Effector memory CD8-positive, alpha-beta T cell (primary cell): Measurements from ENCODE around the gene SH2D2A.
A peak's percentile ranks its signal among the peaks of the same experiment; 100 is the strongest.

Source experiments
- ATAC-seq: fragments of 150-1000 bp; cut with Tn5 transposase; replicated peaks from 2 replicates; pipeline ENCODE4 v1.10.0; 2021; ENCODE audit warnings: mild to moderate bottlenecking, moderate library complexity
- DNase-seq, 3 experiments: peaks; one replicate each; pipeline ENCODE4 v3.0.0; 2021
- H3K27ac Mint-ChIP-seq, 2 donors: one replicate each; pipeline ENCODE4 v1.8.0; 2022; ENCODE audit warnings: mild to moderate bottlenecking in 2 of 2, mixed read lengths in 2 of 2, moderate library complexity in 2 of 2
- H3K27me3 Mint-ChIP-seq, 2 donors: one replicate each; pipeline ENCODE4 v1.8.0; 2022; ENCODE audit warnings: mixed read lengths in 2 of 2
- H3K36me3 Mint-ChIP-seq: one replicate; pipeline ENCODE4 v1.8.0; 2022; ENCODE audit warnings: mild to moderate bottlenecking, moderate library complexity, mixed read lengths; ENCODE audit not compliant: insufficient read depth
- H3K4me1 Mint-ChIP-seq, 2 donors: one replicate each; pipeline ENCODE4 v1.8.0; 2022; ENCODE audit warnings: low read depth in 2 of 2, mixed read lengths in 2 of 2
- H3K4me3 Mint-ChIP-seq, 2 donors: one replicate each; pipeline ENCODE4 v1.8.0; 2022; ENCODE audit warnings: mild to moderate bottlenecking in 2 of 2, mixed read lengths in 2 of 2, moderate library complexity in 2 of 2
- H3K9me3 Mint-ChIP-seq, 2 donors: one replicate each; pipeline ENCODE4 v1.8.0; 2022; ENCODE audit warnings: mixed read lengths in 2 of 2

The SH2D2A gene

DNA sequence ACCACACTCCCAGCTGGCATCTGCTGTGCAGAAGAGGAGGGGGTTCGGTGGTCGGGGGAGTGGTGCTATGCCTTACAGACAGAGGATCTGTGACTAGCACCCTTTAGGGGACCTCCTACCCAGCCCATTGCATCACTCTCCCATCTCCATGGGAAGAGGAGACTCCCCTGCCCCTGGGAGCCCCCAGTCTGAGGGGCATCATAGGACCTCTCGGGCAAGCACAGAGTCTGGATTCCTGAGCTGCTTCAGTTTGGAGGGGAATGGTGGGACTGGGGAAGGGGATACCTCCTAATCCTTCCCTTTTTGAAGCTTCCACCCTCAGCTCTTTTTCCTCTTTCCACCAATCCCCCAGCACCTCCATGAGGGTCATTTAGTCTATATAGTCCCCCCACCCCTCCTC is 40.9 kb upstream of the SH2D2A start:
- H3K4me3 Mint-ChIP-seq = no peak overlapping the region
- DNase-seq = no peak
- peaks cover 27 to 33% of the 10 kb centered on the region in 2 donors for H3K27me3 Mint-ChIP-seq
- H3K36me3 Mint-ChIP-seq = no peaks in the 10 kb centered on the region
- H3K9me3 Mint-ChIP-seq = no peaks in the 10 kb centered on the region
- H3K4me1 Mint-ChIP-seq = peaks cover 8 to 11% of the 10 kb centered on the region in 2 donors
- no peak for ATAC-seq
- H3K27ac Mint-ChIP-seq = no peak overlapping the region

- Mint-ChIP-seq H3K36me3 (no peaks in the 10 kb centered on the region), H3K4me3 (no peak overlapping the region), H3K27ac (peak overlapping the region; percentile 11 to 18), H3K9me3 (no peaks in the 10 kb centered on the region), H3K27me3 (peaks cover 15 to 25% of the 10 kb centered on the region in 2 donors), H3K4me1 (peaks cover 8 to 11% of the 10 kb centered on the region in 2 donors)
- DNase-seq (no peak), ATAC-seq (no peak)
These were observed 39.7 kb upstream of the SH2D2A start for GRCh38 chr1:156856282-156856785.

DNA sequence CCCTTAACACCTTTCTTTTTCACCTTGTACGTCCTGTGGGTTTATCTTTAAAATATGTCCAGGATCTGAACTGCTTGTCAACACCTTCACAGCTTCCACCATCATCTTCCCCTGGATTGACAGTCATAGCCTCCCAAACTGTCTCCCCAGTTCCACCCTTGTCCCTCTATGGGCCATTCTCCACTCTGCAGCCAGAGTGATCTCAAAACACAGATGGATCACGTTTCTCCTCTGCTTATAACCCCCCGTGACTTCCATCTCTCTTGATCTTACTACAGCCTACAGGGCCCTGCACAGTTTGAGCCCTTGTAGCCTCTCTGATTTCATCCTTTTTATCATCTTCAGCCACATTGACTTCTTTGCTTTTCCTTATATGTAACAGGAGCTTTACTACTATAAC is 38.0 kb upstream of the SH2D2A start:
- peaks cover 14 to 16% of the 10 kb centered on the region in 2 donors for H3K27me3 Mint-ChIP-seq

DNA sequence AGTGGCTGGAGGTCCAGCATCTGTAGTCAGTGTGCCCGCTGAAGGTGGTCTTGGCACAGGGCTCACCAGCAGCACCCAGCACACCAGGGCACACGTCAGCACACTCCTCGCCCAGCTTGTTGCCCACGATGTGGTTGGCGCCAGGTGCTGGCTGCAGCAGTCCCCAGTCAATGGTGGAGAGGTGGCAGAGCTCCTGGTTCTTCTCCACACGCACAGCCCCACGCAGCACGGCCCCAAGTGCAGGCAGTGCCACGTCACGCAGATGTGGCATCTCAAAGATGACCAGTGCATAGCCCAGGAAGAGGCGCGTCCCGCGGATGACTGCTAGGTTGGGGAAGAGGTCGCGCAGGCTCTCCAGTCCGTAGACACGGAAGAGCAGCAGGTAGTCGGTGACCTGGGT is 37.1 kb upstream of the SH2D2A start:
- ATAC-seq (no peak), DNase-seq (no peak)
- Mint-ChIP-seq H3K36me3 (no peaks in the 10 kb centered on the region), H3K27ac (no peak overlapping the region), H3K4me3 (no peak overlapping the region), H3K4me1 (peaks cover 4 to 7% of the 10 kb centered on the region in 2 donors), H3K9me3 (no peaks in the 10 kb centered on the region), H3K27me3 (peaks cover 11 to 13% of the 10 kb centered on the region in 2 donors)

More for the DNA sequence above, 38.0 kb upstream of the SH2D2A start:
- no peak overlapping the region for H3K4me3 Mint-ChIP-seq
- ATAC-seq (no peak), DNase-seq (no peak)
- no peak overlapping the region for H3K27ac Mint-ChIP-seq
- H3K36me3 Mint-ChIP-seq = no peaks in the 10 kb centered on the region
- H3K9me3 Mint-ChIP-seq = no peaks in the 10 kb centered on the region
- peaks cover 2% of the 10 kb centered on the region in 2 donors for H3K4me1 Mint-ChIP-seq

DNA sequence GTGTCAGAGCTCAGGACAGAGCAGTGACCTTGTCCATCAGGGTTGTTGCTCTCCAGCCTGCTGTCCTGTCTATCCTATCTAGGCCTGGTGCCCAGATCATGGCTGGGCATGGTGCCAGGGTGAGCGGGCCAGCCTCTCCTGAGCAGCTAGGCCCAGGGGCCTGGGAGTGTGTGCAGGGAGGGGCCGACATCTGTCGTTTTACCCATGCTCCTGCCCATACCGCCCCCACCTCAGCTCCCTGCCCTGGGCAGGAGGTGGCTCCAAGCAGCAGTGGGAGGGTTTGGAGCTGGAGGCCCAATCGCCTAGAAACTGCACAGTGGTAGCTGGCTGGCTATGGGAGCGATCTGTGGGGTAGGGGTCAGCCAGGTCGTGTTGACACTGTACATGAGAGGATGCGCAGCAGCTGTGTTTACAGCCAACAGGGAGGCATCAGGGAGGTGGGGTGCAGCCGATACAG is 35.8 kb upstream of the SH2D2A start:
- DNase-seq (no peak), ATAC-seq (no peak)
- Mint-ChIP-seq H3K4me3 (no peak overlapping the region), H3K4me1 (peaks cover 13 to 14% of the 10 kb centered on the region in 2 donors), H3K27ac (no peak overlapping the region), H3K27me3 (peaks cover 0 to 10% of the 10 kb centered on the region in 2 donors), H3K36me3 (no peaks in the 10 kb centered on the region), H3K9me3 (no peaks in the 10 kb centered on the region)

- ATAC-seq = no peak
- Mint-ChIP-seq H3K27ac (no peak overlapping the region), H3K27me3 (peaks cover 0 to 16% of the 10 kb centered on the region in 2 donors), H3K36me3 (no peaks in the 10 kb centered on the region), H3K4me3 (no peak overlapping the region), H3K4me1 (peaks cover 13 to 17% of the 10 kb centered on the region in 2 donors), H3K9me3 (no peaks in the 10 kb centered on the region)
- DNase-seq = no peak
These were observed 35.2 kb upstream of the SH2D2A start for GRCh38 chr1:156851779-156852417.

DNA sequence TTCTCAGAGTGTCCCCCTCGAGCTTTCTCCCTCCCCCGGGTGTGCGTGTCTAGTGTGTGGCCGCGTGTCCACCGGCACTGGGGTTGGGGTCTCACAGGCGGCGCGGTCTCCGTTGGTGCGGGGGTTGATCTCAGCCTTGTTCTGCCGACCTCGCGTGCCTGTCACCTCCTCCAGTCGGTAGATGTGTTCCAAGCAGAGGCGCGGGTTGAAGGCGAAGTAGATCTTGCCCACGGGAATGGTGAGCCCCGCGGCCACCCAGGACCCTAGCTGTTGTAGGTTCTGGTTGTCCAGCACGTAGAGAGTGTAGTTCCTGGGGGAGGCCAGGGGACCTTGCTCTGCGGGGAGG is 32.5 kb upstream of the SH2D2A start:
- H3K27ac Mint-ChIP-seq = no peak overlapping the region
- DNase-seq (no peak), ATAC-seq (no peak)
- peaks cover 20% of the 10 kb centered on the region in 2 donors for H3K4me1 Mint-ChIP-seq
- no peaks in the 10 kb centered on the region for H3K9me3 Mint-ChIP-seq
- H3K36me3 Mint-ChIP-seq = no peaks in the 10 kb centered on the region
- H3K27me3 Mint-ChIP-seq = peaks cover 20 to 44% of the 10 kb centered on the region in 2 donors
- H3K4me3 Mint-ChIP-seq = peak overlapping the region; percentile 49 to 59

DNA sequence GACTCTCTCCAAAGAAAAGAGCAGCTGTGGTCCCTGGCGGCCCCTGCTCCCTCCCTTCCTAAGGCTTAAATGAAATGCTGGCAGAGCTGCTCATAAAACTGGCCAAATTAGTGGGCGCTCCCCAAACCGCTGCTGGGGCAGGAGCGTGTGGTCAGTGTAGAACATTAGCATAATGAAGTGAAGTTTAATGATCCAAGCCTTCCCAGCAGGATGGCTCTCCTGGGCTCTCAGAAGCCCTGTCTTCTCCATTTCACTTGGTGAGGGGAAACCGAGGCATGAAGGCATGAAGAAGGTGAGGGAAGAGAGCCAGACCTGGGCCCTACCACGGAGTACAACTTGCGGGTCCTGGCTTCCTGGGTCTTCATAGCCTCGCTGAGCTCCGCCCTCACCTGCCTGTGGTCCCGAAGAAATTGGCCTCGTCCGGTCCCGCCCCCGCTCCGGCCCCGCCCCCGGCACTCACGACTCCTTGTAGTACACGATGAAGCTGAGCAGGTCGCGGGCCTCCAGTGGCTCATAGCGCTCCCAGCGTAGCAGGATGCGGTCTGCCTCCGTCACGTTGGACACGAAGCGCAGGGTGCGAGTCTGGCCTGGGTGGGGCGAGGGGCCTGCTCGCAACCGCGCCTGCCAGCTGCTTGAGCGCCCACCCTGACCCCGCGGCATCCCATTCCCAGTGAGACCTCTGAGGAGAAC is 32.0 kb upstream of the SH2D2A start:
- ATAC-seq = peak; percentile 86
- H3K4me1 Mint-ChIP-seq = peaks cover 22 to 23% of the 10 kb centered on the region in 2 donors
- peak; percentile 44 to 48 (median 47) for DNase-seq
- H3K27me3 Mint-ChIP-seq = peaks cover 24 to 49% of the 10 kb centered on the region in 2 donors
- H3K4me3 Mint-ChIP-seq = peak overlapping the region; percentile 49 to 59
- H3K36me3 Mint-ChIP-seq = no peaks in the 10 kb centered on the region
- H3K27ac Mint-ChIP-seq = peak overlapping the region in 1 of 2 donors; percentile 13
- H3K9me3 Mint-ChIP-seq = no peaks in the 10 kb centered on the region

GRCh38 chr1:156847591-156848460 is 31.2 kb upstream of the SH2D2A start:
- H3K4me1 Mint-ChIP-seq = peaks cover 22 to 23% of the 10 kb centered on the region in 2 donors
- H3K36me3 Mint-ChIP-seq = no peaks in the 10 kb centered on the region
- ATAC-seq (no peak), DNase-seq (no peak)
- peaks cover 27 to 57% of the 10 kb centered on the region in 2 donors for H3K27me3 Mint-ChIP-seq
- peak overlapping the region in 1 of 2 donors; percentile 52 for H3K27ac Mint-ChIP-seq
- peak overlapping the region in 1 of 2 donors; percentile 59 for H3K4me3 Mint-ChIP-seq
- no peaks in the 10 kb centered on the region for H3K9me3 Mint-ChIP-seq

DNA sequence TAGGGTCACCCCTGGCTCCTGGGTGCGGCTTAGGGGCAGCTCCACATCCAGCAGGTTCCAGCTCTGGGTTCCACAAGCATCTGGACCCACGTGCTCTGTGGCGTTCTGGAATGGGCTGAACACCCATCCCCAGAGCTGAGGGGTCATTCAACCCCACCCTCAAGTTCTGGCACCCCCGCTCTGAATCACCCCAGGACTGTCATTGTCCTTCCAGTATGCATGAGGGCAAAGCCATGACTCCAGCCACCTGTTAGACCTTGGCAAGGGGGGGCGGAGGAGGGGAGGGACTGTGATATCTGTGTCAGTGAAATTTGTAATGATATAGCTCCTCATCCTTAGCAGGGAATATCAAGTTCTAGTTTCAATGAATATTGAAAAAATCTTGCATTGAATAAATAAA is 30.0 kb upstream of the SH2D2A start:
- ATAC-seq = no peak

GRCh38 chr1:156845953-156846545 is 29.4 kb upstream of the SH2D2A start:
- H3K4me1 Mint-ChIP-seq = peaks cover 22 to 23% of the 10 kb centered on the region in 2 donors
- no peak for DNase-seq
- peak overlapping the region in 1 of 2 donors; percentile 0 for H3K4me3 Mint-ChIP-seq
- H3K27me3 Mint-ChIP-seq = peaks cover 40 to 74% of the 10 kb centered on the region in 2 donors
- no peak for ATAC-seq
- no peak overlapping the region for H3K27ac Mint-ChIP-seq
- no peaks in the 10 kb centered on the region for H3K9me3 Mint-ChIP-seq
- H3K36me3 Mint-ChIP-seq = no peaks in the 10 kb centered on the region

More for the DNA sequence above, 30.0 kb upstream of the SH2D2A start:
- H3K9me3 Mint-ChIP-seq = no peaks in the 10 kb centered on the region
- peaks cover 38 to 68% of the 10 kb centered on the region in 2 donors for H3K27me3 Mint-ChIP-seq
- H3K4me1 Mint-ChIP-seq = peaks cover 22 to 23% of the 10 kb centered on the region in 2 donors
- H3K36me3 Mint-ChIP-seq = no peaks in the 10 kb centered on the region
- H3K27ac Mint-ChIP-seq = no peak overlapping the region
- no peak for DNase-seq
- H3K4me3 Mint-ChIP-seq = no peak overlapping the region

DNA sequence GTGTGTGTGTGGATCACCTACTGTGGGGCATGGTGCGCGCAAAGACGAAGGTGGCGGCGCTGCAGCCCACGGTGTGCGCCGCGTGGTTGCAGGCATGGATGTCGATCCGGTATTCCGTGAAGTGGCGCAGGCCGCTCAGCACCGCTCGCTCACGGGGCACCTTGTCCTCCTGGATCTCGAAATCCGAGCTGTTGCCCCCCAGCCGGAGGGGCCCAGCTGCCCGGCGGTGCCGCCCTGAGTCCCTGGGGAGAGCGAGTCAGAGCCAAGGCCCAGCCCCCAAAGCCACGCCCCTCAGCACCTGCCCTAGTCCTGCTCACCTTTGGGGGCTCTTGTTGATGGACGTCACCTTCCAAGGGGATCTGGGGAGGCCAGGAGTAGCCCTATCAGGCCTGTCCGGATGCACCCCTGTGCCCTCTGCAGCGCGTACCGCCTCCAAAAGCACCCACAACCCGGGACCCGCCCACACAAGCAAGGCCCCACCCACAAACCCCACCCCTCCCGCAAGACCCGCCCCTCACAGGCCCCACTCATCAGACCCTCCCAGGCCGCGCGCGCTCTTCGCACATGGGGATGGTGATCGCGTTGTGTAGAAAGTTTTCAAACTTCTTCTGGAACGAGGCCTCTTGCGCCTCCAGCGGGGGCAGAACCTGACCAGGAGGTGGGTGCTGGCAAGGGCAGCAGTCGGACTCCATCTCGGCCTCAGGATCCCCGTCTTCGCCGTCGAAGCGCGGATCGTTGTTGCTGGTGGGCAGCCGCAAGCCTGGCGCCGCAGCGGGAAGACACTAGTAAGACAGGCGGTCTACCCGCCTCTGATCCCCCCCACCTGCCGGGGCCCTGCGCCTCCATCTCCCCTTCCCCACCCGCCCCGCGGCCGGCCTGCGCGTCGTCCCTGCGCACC is 28.7 kb upstream of the SH2D2A start:
- peaks cover 47 to 82% of the 10 kb centered on the region in 2 donors for H3K27me3 Mint-ChIP-seq

More for the DNA sequence above, 28.7 kb upstream of the SH2D2A start:
- H3K4me1 Mint-ChIP-seq = peaks cover 22 to 23% of the 10 kb centered on the region in 2 donors
- no peak overlapping the region for H3K27ac Mint-ChIP-seq
- H3K36me3 Mint-ChIP-seq = no peaks in the 10 kb centered on the region
- H3K9me3 Mint-ChIP-seq = no peaks in the 10 kb centered on the region
- DNase-seq (peak in 2 of 3 experiments; percentile 21), ATAC-seq (peak; percentile 51)
- H3K4me3 Mint-ChIP-seq = peak overlapping the region; percentile 55 to 67
